Adrenal gland (tissue), 5 donors: ENCODE results near the gene P3H4.

Experiments
- CTCF ChIP-seq, 6 experiments: fragments of 450-650 bp in 4 of 6; fragments of 200-600 bp in 2 of 6; sonication (generic) in 1 of 6; IDR thresholded peaks; 1 replicate in 5 of 6; 2 replicates in 1 of 6; pipeline versions ENCODE4 v1.5.1 to v1.8.0; 2016 to 2021; ENCODE audit warnings: antibody characterized with exemption in 6 of 6, mild to moderate bottlenecking in 2 of 6, moderate library complexity in 1 of 6
- POLR2A ChIP-seq, 2 donors: fragments of 450-650 bp; IDR thresholded peaks; one replicate each; pipeline ENCODE4 v1.6.1; 2017; ENCODE audit warnings: antibody characterized with exemption in 2 of 2, mild to moderate bottlenecking in 2 of 2, moderate library complexity in 1 of 2
- donor health status: DM: no; HTN: no; CAD: no.

GRCh38 chr17:41773731-41774193, 38.0 kb downstream of the P3H4 start:
- TF ChIP-seq POLR2A (IDR thresholded peaks at IDR 0.05) = no peak
- TF ChIP-seq CTCF (IDR thresholded peaks at IDR 0.05) = no peak
